Measurements from ENCODE around the gene PACRG. TPM values are rescaled to one million over a fixed set of nuclear protein-coding genes. Genes with fewer than 3 reads are reported as not detected.

The PACRG gene
- total RNA-seq, 1 donor from 2014 or later = 11.5 TPM

GRCh38 chr6:163014736-163015135 lies 287.0 kb downstream of the PACRG start:
- DNase-seq = no peak

- DNase-seq = no peak
Observed at GRCh38 chr6:163017801-163018200, 290.0 kb downstream of the PACRG start.

GRCh38 chr6:163019926-163020325 lies 292.2 kb downstream of the PACRG start:
- no peak for DNase-seq

- no peak for DNase-seq
Observed at GRCh38 chr6:163021054-163021453, 293.3 kb downstream of the PACRG start.

GRCh38 chr6:163023700-163024099 lies 295.9 kb downstream of the PACRG start:
- no peak for DNase-seq

GRCh38 chr6:163026893-163027292 lies 299.1 kb downstream of the PACRG start:
- DNase-seq = no peak

- no peak for DNase-seq
Observed at GRCh38 chr6:163030980-163031379, 303.2 kb downstream of the PACRG start.

- no peak for DNase-seq
Observed at GRCh38 chr6:163031931-163032330, 304.2 kb downstream of the PACRG start.

GRCh38 chr6:163036160-163036645 lies 308.4 kb downstream of the PACRG start:
- peak; percentile 2 for DNase-seq

- DNase-seq = peak; percentile 5
Observed at GRCh38 chr6:163038317-163038716, 310.5 kb downstream of the PACRG start.

- no peak for DNase-seq
Observed at GRCh38 chr6:163048345-163048744, 320.6 kb downstream of the PACRG start.

- DNase-seq = no peak
Observed at GRCh38 chr6:163053667-163054344, 326.0 kb downstream of the PACRG start.

- DNase-seq = no peak
Observed at GRCh38 chr6:163054641-163055040, 326.9 kb downstream of the PACRG start.

GRCh38 chr6:163057260-163057659 lies 329.5 kb downstream of the PACRG start:
- no peak for DNase-seq

GRCh38 chr6:163062790-163063189 lies 335.0 kb downstream of the PACRG start:
- DNase-seq = no peak

GRCh38 chr6:163063561-163063960 lies 335.8 kb downstream of the PACRG start:
- no peak for DNase-seq

- no peak for DNase-seq
Observed at GRCh38 chr6:163064397-163064796, 336.6 kb downstream of the PACRG start.

- no peak for DNase-seq
Observed at GRCh38 chr6:163066200-163066599, 338.4 kb downstream of the PACRG start.

GRCh38 chr6:163077134-163077533 lies 349.4 kb downstream of the PACRG start:
- no peak for DNase-seq

- no peak for DNase-seq
Observed at GRCh38 chr6:163078712-163079111, 350.9 kb downstream of the PACRG start.

GRCh38 chr6:163080228-163080627 lies 352.5 kb downstream of the PACRG start:
- DNase-seq = no peak

GRCh38 chr6:163083141-163083540 lies 355.4 kb downstream of the PACRG start:
- DNase-seq = no peak

GRCh38 chr6:163085426-163085825 lies 357.7 kb downstream of the PACRG start:
- DNase-seq = no peak

- peak; percentile 7 for DNase-seq
Observed at GRCh38 chr6:163085861-163086623, 358.3 kb downstream of the PACRG start.

Data from tongue (tissue), 2 donors.